ENCODE results near the gene PLCL2.

The PLCL2 gene

DNA sequence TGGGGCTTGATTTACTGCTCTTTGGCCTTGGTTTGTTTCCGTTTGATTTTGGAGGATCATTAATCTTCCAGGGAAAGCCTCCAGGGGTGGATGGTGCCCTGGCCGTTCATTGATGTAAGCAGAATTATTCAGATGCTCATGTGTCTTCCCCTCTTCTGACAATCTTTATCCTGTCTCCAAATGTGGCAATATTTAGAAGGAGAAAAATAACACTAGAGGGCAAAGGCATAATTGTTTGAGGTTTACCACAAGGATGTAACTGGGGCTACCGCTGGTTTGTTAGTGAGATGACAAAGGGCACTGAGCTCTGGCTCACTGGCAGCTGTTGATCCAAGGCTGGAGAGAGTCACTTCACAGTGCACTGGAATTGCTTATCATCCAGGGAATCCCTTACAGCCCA lies 18.2 kb upstream of the PLCL2 start:
- no peak overlapping the region for H3K4me3 ChIP-seq (ENCODE audit: low read depth, low read length)

GRCh38 chr3:16868513-16868912 lies 16.2 kb upstream of the PLCL2 start:
- Histone ChIP-seq H3K4me1 (ENCODE audit: control insufficient read depth, insufficient read depth, low read length, unreplicated experiment) (peaks cover 47% of the 10 kb centered on the region), H3K4me3 (ENCODE audit: low read depth, low read length) (no peak overlapping the region), H3K27me3 (ENCODE audit: insufficient read depth, low read length) (no peaks in the 10 kb centered on the region), H3K36me3 (ENCODE audit: insufficient read depth, low read length) (no peaks in the 10 kb centered on the region), H2AFZ (ENCODE audit: low read length, unreplicated experiment) (no peak overlapping the region), H3K27ac (ENCODE audit: low read depth, low read length) (no peak overlapping the region), H3K79me2 (ENCODE audit: control insufficient read depth, insufficient read depth, low read length, unreplicated experiment) (no peaks in the 10 kb centered on the region)

More for the DNA sequence above, 18.2 kb upstream of the PLCL2 start:
- H3K79me2 ChIP-seq (ENCODE audit: control insufficient read depth, insufficient read depth, low read length, unreplicated experiment): no peaks in the 10 kb centered on the region
- peaks cover 35% of the 10 kb centered on the region for H3K4me1 ChIP-seq (ENCODE audit: control insufficient read depth, insufficient read depth, low read length, unreplicated experiment)
- H2AFZ ChIP-seq (ENCODE audit: low read length, unreplicated experiment): no peak overlapping the region
- no peaks in the 10 kb centered on the region for H3K27me3 ChIP-seq (ENCODE audit: insufficient read depth, low read length)
- H3K27ac ChIP-seq (ENCODE audit: low read depth, low read length): no peak overlapping the region
- H3K36me3 ChIP-seq (ENCODE audit: insufficient read depth, low read length): no peaks in the 10 kb centered on the region

GRCh38 chr3:16869261-16870005 lies 15.3 kb upstream of the PLCL2 start:
- Histone ChIP-seq H3K27ac (ENCODE audit: low read depth, low read length) (no peak overlapping the region), H2AFZ (ENCODE audit: low read length, unreplicated experiment) (no peak overlapping the region)

GRCh38 chr3:16871915-16872842 lies 12.6 kb upstream of the PLCL2 start:
- no peak overlapping the region for H3K4me3 ChIP-seq (ENCODE audit: low read depth, low read length)
- H3K36me3 ChIP-seq (ENCODE audit: insufficient read depth, low read length): no peaks in the 10 kb centered on the region
- peaks cover 17% of the 10 kb centered on the region for H3K4me1 ChIP-seq (ENCODE audit: control insufficient read depth, insufficient read depth, low read length, unreplicated experiment)
- H3K27ac ChIP-seq (ENCODE audit: low read depth, low read length): no peak overlapping the region
- peak overlapping the region; percentile 32 for H2AFZ ChIP-seq (ENCODE audit: low read length, unreplicated experiment)
- H3K79me2 ChIP-seq (ENCODE audit: control insufficient read depth, insufficient read depth, low read length, unreplicated experiment): no peaks in the 10 kb centered on the region
- no peaks in the 10 kb centered on the region for H3K27me3 ChIP-seq (ENCODE audit: insufficient read depth, low read length)

More at GRCh38 chr3:16869261-16870005, 15.3 kb upstream of the PLCL2 start:
- no peaks in the 10 kb centered on the region for H3K27me3 ChIP-seq (ENCODE audit: insufficient read depth, low read length)
- no peak overlapping the region for H3K4me3 ChIP-seq (ENCODE audit: low read depth, low read length)
- peaks cover 41% of the 10 kb centered on the region for H3K4me1 ChIP-seq (ENCODE audit: control insufficient read depth, insufficient read depth, low read length, unreplicated experiment)
- H3K79me2 ChIP-seq (ENCODE audit: control insufficient read depth, insufficient read depth, low read length, unreplicated experiment): no peaks in the 10 kb centered on the region
- H3K36me3 ChIP-seq (ENCODE audit: insufficient read depth, low read length): no peaks in the 10 kb centered on the region

DNA sequence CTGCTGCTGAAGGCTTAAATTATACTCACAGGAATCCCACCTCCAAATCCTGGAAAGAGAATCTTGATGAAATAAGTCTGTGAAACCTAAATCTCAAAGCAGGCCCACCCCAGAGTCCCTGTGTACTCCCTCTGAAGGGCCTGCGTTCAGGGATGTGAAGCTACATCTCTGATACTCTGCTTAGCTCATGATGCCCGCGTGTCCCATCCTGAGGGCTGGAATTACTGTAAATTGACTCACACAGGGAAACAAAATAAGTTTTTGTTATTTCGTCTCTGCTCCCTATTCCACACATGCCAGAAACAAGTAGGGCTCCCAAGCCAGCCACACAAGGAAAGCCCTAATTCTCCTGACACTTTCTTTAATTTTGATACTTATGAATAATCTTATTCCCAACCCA lies 10.9 kb upstream of the PLCL2 start:
- Histone ChIP-seq H3K27ac (ENCODE audit: low read depth, low read length) (no peak overlapping the region), H3K79me2 (ENCODE audit: control insufficient read depth, insufficient read depth, low read length, unreplicated experiment) (no peaks in the 10 kb centered on the region), H3K36me3 (ENCODE audit: insufficient read depth, low read length) (no peaks in the 10 kb centered on the region), H3K4me3 (ENCODE audit: low read depth, low read length) (no peak overlapping the region), H3K4me1 (ENCODE audit: control insufficient read depth, insufficient read depth, low read length, unreplicated experiment) (peaks cover 17% of the 10 kb centered on the region), H3K27me3 (ENCODE audit: insufficient read depth, low read length) (no peaks in the 10 kb centered on the region), H2AFZ (ENCODE audit: low read length, unreplicated experiment) (no peak overlapping the region)

DNA sequence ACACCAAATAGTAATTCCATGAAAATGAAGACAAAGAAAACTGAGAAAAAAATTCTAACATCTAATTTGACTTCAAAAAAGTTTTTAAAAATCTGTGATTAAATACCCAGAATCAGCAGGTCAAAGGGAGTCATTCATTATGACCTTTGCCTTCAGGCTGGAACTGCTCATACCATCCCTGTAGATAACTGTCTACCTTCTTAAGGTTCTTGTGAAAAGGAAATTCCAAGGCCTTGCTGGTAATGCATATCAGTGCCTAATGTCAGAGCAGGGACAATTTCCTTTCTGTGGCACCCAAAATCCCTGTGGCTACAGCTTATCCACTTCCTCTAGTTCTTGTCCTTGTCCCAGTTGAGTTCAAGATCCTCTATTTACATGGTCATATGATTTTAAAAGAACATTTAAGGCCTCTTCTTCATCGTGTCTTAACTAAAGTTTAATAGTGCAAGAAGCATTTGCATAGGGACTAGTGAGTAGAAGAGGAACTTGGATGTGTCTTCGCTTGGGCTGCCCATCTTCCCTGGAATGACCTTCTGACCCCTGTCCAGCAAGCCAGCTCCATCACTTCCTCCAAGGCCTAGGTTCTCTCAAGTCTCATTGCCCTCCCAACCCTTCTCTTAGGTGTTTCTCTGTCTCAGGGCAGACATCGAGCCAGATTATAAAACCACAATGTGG lies 8.7 kb upstream of the PLCL2 start:
- Histone ChIP-seq H2AFZ (ENCODE audit: low read length, unreplicated experiment) (no peak overlapping the region), H3K27me3 (ENCODE audit: insufficient read depth, low read length) (no peaks in the 10 kb centered on the region), H3K4me1 (ENCODE audit: control insufficient read depth, insufficient read depth, low read length, unreplicated experiment) (peaks cover 13% of the 10 kb centered on the region), H3K36me3 (ENCODE audit: insufficient read depth, low read length) (no peaks in the 10 kb centered on the region), H3K4me3 (ENCODE audit: low read depth, low read length) (no peak overlapping the region), H3K79me2 (ENCODE audit: control insufficient read depth, insufficient read depth, low read length, unreplicated experiment) (no peaks in the 10 kb centered on the region), H3K27ac (ENCODE audit: low read depth, low read length) (no peak overlapping the region)

- Histone ChIP-seq H3K4me3 (ENCODE audit: low read depth, low read length) (no peak overlapping the region), H3K27me3 (ENCODE audit: insufficient read depth, low read length) (no peaks in the 10 kb centered on the region), H3K27ac (ENCODE audit: low read depth, low read length) (no peak overlapping the region), H3K79me2 (ENCODE audit: control insufficient read depth, insufficient read depth, low read length, unreplicated experiment) (no peaks in the 10 kb centered on the region), H3K4me1 (ENCODE audit: control insufficient read depth, insufficient read depth, low read length, unreplicated experiment) (peaks cover 7% of the 10 kb centered on the region), H2AFZ (ENCODE audit: low read length, unreplicated experiment) (no peak overlapping the region), H3K36me3 (ENCODE audit: insufficient read depth, low read length) (no peaks in the 10 kb centered on the region)
Measured at GRCh38 chr3:16877505-16877904, 7.2 kb upstream of the PLCL2 start.

GRCh38 chr3:16877911-16878310 lies 6.8 kb upstream of the PLCL2 start:
- Histone ChIP-seq H3K36me3 (ENCODE audit: insufficient read depth, low read length) (no peaks in the 10 kb centered on the region), H3K4me1 (ENCODE audit: control insufficient read depth, insufficient read depth, low read length, unreplicated experiment) (peaks cover 3% of the 10 kb centered on the region), H2AFZ (ENCODE audit: low read length, unreplicated experiment) (no peak overlapping the region), H3K27ac (ENCODE audit: low read depth, low read length) (no peak overlapping the region), H3K4me3 (ENCODE audit: low read depth, low read length) (no peak overlapping the region), H3K27me3 (ENCODE audit: insufficient read depth, low read length) (no peaks in the 10 kb centered on the region), H3K79me2 (ENCODE audit: control insufficient read depth, insufficient read depth, low read length, unreplicated experiment) (no peaks in the 10 kb centered on the region)

DNA sequence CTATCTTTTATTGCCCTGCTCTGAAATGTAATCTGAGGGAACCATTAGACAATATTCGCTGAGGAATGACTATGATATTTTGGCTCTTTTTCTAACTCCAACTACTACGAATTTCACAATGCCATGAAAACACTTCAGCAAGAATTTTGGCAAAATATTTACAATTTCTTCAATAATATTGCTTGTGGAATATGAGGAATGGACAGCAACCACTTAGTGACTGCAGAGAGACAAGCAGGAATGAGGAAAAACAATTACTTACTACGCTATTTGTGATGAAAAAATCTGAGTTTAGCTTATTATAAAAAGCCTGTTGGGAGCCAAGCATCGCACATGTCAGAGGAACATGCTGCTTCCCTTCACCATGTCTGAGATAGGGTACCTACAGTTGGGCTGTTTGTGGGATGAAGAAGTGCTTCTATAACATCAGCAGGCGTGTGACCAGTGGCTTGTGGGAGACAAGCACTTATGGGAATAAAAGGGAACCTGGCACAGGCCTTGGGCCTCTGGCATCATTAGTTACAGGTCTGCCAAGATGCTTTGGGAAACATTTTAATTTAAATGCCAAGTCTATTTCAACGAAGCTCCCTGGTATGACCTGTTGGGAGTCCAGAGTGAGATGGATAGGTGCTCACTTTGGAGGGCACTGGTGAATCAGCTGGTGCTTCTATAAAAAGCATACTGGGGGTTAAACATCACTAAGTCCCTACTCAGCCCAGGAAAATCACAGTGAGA lies 2.7 kb upstream of the PLCL2 start:
- H3K36me3 ChIP-seq (ENCODE audit: insufficient read depth, low read length): no peaks in the 10 kb centered on the region
- peaks cover 11% of the 10 kb centered on the region for H3K79me2 ChIP-seq (ENCODE audit: control insufficient read depth, insufficient read depth, low read length, unreplicated experiment)
- no peak overlapping the region for H3K4me3 ChIP-seq (ENCODE audit: low read depth, low read length)
- H3K27ac ChIP-seq (ENCODE audit: low read depth, low read length): no peak overlapping the region
- H2AFZ ChIP-seq (ENCODE audit: low read length, unreplicated experiment): no peak overlapping the region
- peaks cover 3% of the 10 kb centered on the region for H3K4me1 ChIP-seq (ENCODE audit: control insufficient read depth, insufficient read depth, low read length, unreplicated experiment)
- no peaks in the 10 kb centered on the region for H3K27me3 ChIP-seq (ENCODE audit: insufficient read depth, low read length)

GRCh38 chr3:16883057-16883722 lies 1.6 kb upstream of the PLCL2 start:
- Histone ChIP-seq H3K4me1 (ENCODE audit: control insufficient read depth, insufficient read depth, low read length, unreplicated experiment) (peaks cover 14% of the 10 kb centered on the region), H3K4me3 (ENCODE audit: low read depth, low read length) (no peak overlapping the region), H3K79me2 (ENCODE audit: control insufficient read depth, insufficient read depth, low read length, unreplicated experiment) (peaks cover 22% of the 10 kb centered on the region), H3K27me3 (ENCODE audit: insufficient read depth, low read length) (no peaks in the 10 kb centered on the region), H3K36me3 (ENCODE audit: insufficient read depth, low read length) (no peaks in the 10 kb centered on the region), H3K27ac (ENCODE audit: low read depth, low read length) (no peak overlapping the region), H2AFZ (ENCODE audit: low read length, unreplicated experiment) (no peak overlapping the region)
